Sigmoid colon (tissue), 7 donors: ENCODE results near the gene IPO7. TPM values are rescaled to one million over a fixed set of nuclear protein-coding genes. Genes with fewer than 3 reads are reported as not detected.
"Not testable (repeated sequence)": the region's sequence is repeated elsewhere in the genome, so short reads cannot be mapped to it uniquely, and the experiment has no call there.

ENCODE experiments used
- DNase-seq: peaks from one replicate; pipeline ENCODE4 v3.0.0-alpha.2; 2019
- H3K27ac ChIP-seq, 4 donors: fragments of 200-600 bp; sonication (generic); one replicate each; pipeline ENCODE4 v1.5.1; 2016 to 2019; ENCODE audit warnings: mild to moderate bottlenecking in 1 of 4
- H3K27me3 ChIP-seq, 3 donors: fragments of 200-600 bp; sonication (generic); one replicate each; pipeline ENCODE4 v1.5.1; 2019; ENCODE audit warnings: mild to moderate bottlenecking in 1 of 3
- H3K36me3 ChIP-seq, 4 donors: fragments of 200-600 bp; sonication (generic); one replicate each; pipeline ENCODE4 v1.5.1; 2016 to 2019
- H3K4me1 ChIP-seq, 4 donors: fragments of 200-600 bp; sonication (generic); one replicate each; pipeline ENCODE4 v1.5.1; 2017 to 2019
- H3K4me3 ChIP-seq, 4 donors: fragments of 200-600 bp; sonication (generic); one replicate each; pipeline ENCODE4 v1.5.1; 2017 to 2019; ENCODE audit warnings: mild to moderate bottlenecking in 2 of 4, moderate library complexity in 1 of 4
- H3K9me3 ChIP-seq, 4 donors: fragments of 200-600 bp in 3 of 4; sonication (generic) in 3 of 4; one replicate each; pipeline versions ENCODE4 v1.5.1 to v1.6.1; 2013 to 2019
- EP300 ChIP-seq, 4 donors: sonication (generic); formaldehyde crosslinking; IDR thresholded peaks; one replicate each; pipeline ENCODE4 v1.6.1; 2017; ENCODE audit warnings: antibody characterized with exemption in 4 of 4
- POLR2A ChIP-seq, 2 donors: fragments of 450-650 bp; IDR thresholded peaks; one replicate each; pipeline ENCODE4 v1.6.1; 2016; ENCODE audit warnings: antibody characterized with exemption in 2 of 2, mild to moderate bottlenecking in 2 of 2, moderate library complexity in 2 of 2
- POLR2AphosphoS5 ChIP-seq, 4 donors: sonication (generic); formaldehyde crosslinking; IDR thresholded peaks; one replicate each; pipeline ENCODE4 v1.6.1; 2017; ENCODE audit warnings: antibody characterized with exemption in 4 of 4
- WGBS, 2 donors: extraction: QIAGEN DNeasy Blood & Tissue Kit; methylation state at CpG; one replicate each; pipeline ENCODE4 v1.1.7; 2013; 5-methylcytosine and 5-hydroxymethylcytosine counted together
- intact Hi-C: fragments of 100-400 bp; cut with DNase I; formaldehyde crosslinking; loops from one replicate; pipeline ENCODE4 v1.15.1; 2023
- polyA plus RNA-seq, 3 donors: library from polyadenylated mRNA; stranded (reverse); fragments of 200-250 nt; gene quantifications; one replicate each; pipeline ENCODE4 v1.2.3, GENCODE V29; 2013
- total RNA-seq, 4 donors: library from RNA; depleted of rRNA; stranded (reverse); fragments of >200 nt; gene quantifications; one replicate each; pipeline ENCODE4 v1.1.0, GENCODE V29; 2016
- TF ChIP-seq, protein P1 (sequence below), 4 experiments: fragments of 450-650 bp in 3 of 4; fragments of 200-600 bp in 1 of 4; IDR thresholded peaks; one replicate each; pipeline ENCODE4 v1.5.1; 2016 to 2019; ENCODE audit warnings: antibody characterized with exemption in 4 of 4, mild to moderate bottlenecking in 3 of 4, moderate library complexity in 2 of 4
- donor health status: healthy with polysubstance abuse.
- donor health status: Bipolar disorder and iron deficiency.
- donor health status: healthy.

The IPO7 gene
- total and polyA plus RNA-seq, 7 donors, result 21.3 to 180 (median 121) TPM

DNA sequence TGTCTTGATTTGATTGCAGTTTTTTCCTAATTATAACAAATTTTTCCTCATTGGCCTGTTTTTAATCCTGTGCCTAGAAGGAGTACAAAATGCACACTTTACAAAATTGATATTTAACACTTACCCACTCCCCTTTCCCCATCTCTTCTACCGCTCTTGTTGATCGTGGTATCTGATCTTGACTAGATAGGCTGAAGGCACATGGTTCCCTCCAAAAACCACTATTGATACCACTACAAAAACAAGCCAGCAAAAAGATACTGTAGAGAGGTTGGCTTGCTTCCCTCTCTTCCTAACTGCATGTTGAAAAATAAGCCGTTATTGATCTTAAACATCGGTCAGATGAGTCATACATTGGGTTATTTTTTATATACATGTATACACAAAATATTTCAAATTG, 61.8 kb downstream of the IPO7 start:
- no peak overlapping the region for H3K27ac ChIP-seq
- no peaks in the 10 kb centered on the region for H3K9me3 ChIP-seq
- H3K27me3 ChIP-seq, result no peaks in the 10 kb centered on the region
- peaks cover 15 to 56% (median 33%) of the 10 kb centered on the region in 4 donors for H3K36me3 ChIP-seq
- 73 to 87% methylated on average over 4 of the region's 4 CpGs for WGBS, 2 donors
- no peaks in the 10 kb centered on the region for H3K4me1 ChIP-seq
- intact Hi-C loops, result no loop called here
- no peak for DNase-seq
- TF ChIP-seq, protein P1, sequence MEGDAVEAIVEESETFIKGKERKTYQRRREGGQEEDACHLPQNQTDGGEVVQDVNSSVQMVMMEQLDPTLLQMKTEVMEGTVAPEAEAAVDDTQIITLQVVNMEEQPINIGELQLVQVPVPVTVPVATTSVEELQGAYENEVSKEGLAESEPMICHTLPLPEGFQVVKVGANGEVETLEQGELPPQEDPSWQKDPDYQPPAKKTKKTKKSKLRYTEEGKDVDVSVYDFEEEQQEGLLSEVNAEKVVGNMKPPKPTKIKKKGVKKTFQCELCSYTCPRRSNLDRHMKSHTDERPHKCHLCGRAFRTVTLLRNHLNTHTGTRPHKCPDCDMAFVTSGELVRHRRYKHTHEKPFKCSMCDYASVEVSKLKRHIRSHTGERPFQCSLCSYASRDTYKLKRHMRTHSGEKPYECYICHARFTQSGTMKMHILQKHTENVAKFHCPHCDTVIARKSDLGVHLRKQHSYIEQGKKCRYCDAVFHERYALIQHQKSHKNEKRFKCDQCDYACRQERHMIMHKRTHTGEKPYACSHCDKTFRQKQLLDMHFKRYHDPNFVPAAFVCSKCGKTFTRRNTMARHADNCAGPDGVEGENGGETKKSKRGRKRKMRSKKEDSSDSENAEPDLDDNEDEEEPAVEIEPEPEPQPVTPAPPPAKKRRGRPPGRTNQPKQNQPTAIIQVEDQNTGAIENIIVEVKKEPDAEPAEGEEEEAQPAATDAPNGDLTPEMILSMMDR (IDR thresholded peaks at IDR 0.05), result no peak
- TF ChIP-seq POLR2AphosphoS5 (IDR thresholded peaks at IDR 0.05), result no peak
- no peak for TF ChIP-seq POLR2A (IDR thresholded peaks at IDR 0.05)
- TF ChIP-seq EP300 (IDR thresholded peaks at IDR 0.05), result no peak
- no peak overlapping the region for H3K4me3 ChIP-seq

DNA sequence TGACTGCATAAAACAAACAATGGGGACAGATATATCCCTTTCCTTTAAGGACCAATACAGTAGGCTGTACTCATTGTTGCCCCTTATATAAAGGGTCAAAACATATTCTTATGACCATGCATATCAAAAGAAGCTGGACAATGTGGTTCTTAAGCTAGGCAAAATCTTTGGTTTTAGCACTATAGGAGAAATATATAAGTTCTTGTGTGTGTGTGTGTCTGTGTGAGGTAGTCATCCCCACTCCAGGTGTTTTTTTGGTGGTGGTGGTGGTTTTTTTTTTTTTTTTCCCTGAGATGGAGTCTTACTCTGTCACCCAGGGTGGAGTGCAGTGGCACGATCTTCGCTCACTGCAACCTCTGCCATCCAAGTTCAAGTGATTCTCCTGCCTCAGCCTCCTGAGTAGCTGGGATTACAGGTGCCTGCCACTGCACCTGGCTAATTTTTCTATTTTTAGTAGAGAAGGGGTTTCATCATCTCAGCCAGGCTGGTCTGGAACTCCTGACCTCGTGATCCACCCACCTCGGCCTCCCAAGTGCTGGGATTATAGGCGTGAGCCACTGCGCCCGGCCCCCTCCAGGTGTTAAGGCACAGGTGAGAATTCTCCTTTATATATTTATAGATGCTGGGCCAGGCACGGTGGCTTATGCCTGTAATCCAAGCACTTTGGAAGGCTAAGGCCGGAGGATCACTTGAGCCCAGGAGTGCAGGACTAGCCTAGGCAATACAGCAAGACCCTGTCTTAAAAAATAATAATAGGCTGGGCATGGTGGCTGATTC, 64.3 kb downstream of the IPO7 start:
- no peaks in the 10 kb centered on the region for H3K27me3 ChIP-seq
- WGBS, 2 donors, result 97 to 99% methylated on average over 9 of the region's 9 CpGs
- H3K4me1 ChIP-seq, result no peaks in the 10 kb centered on the region
- no peak overlapping the region for H3K27ac ChIP-seq
- peaks cover 0 to 31% (median 12%) of the 10 kb centered on the region in 4 donors for H3K36me3 ChIP-seq
- H3K4me3 ChIP-seq, result no peak overlapping the region
- TF ChIP-seq, protein P1 (IDR thresholded peaks at IDR 0.05), result no peak
- TF ChIP-seq POLR2A (IDR thresholded peaks at IDR 0.05) (no peak), POLR2AphosphoS5 (IDR thresholded peaks at IDR 0.05) (no peak), EP300 (IDR thresholded peaks at IDR 0.05) (no peak)
- intact Hi-C loops, result no loop called here
- no peak for DNase-seq
- H3K9me3 ChIP-seq, result no peaks in the 10 kb centered on the region

DNA sequence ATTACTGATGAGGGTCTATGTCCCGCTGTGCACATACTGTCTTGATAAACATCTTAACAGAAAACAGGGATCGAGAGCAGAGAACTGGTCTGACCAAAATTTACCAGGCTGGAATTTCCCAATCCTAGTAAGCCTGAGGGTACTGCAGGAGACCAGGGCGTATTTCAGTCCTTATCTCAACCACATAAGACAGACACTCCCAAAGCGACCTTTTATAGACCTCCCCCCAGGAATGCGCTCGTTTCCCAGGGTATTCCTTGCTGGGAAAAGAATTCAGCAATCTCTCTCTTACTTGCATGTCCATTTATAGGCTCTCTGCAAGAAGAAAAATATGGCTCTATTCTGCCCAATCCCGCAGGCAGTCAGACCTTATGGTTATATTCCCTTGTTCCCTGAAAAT, 67.6 kb downstream of the IPO7 start:
- H3K27me3 ChIP-seq, H3K9me3 ChIP-seq, H3K4me3 ChIP-seq, intact Hi-C loops, DNase-seq, H3K4me1 ChIP-seq, H3K27ac ChIP-seq, H3K36me3 ChIP-seq: not testable (repeated sequence)
- WGBS, 2 donors, result 87 to 89% methylated on average over 7 of the region's 7 CpGs

DNA sequence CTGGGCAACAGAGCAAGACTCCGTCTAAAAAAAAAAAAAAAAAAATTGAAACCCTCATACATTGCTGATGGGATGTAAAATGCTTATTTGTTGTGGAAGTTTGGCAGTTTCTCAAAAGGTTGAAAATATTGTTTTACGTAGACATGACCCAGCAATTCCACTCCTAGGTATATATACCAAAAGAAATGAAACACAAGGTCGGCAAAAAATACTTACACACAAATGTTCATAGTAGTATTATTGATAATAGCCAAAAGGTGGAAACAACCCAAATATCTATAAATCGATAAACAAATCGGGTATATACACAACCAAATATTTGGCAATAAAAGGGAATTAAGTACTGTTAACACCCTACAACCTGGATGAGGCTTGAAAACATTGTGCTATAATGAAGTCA, 71.3 kb downstream of the IPO7 start:
- no peak for DNase-seq
- no peak overlapping the region for H3K27ac ChIP-seq
- no peaks in the 10 kb centered on the region for H3K36me3 ChIP-seq
- no peaks in the 10 kb centered on the region for H3K27me3 ChIP-seq
- intact Hi-C loops, result no loop called here
- no peaks in the 10 kb centered on the region for H3K9me3 ChIP-seq
- no peak overlapping the region for H3K4me3 ChIP-seq
- WGBS, 2 donors, result 95 to 96% methylated on average over 5 of the region's 5 CpGs
- peaks cover 0 to 8% (median 6%) of the 10 kb centered on the region in 4 donors for H3K4me1 ChIP-seq
- no peak for TF ChIP-seq EP300 (IDR thresholded peaks at IDR 0.05)
- TF ChIP-seq POLR2A (IDR thresholded peaks at IDR 0.05), result no peak
- TF ChIP-seq, protein P1 (IDR thresholded peaks at IDR 0.05), result no peak
- TF ChIP-seq POLR2AphosphoS5 (IDR thresholded peaks at IDR 0.05), result no peak

DNA sequence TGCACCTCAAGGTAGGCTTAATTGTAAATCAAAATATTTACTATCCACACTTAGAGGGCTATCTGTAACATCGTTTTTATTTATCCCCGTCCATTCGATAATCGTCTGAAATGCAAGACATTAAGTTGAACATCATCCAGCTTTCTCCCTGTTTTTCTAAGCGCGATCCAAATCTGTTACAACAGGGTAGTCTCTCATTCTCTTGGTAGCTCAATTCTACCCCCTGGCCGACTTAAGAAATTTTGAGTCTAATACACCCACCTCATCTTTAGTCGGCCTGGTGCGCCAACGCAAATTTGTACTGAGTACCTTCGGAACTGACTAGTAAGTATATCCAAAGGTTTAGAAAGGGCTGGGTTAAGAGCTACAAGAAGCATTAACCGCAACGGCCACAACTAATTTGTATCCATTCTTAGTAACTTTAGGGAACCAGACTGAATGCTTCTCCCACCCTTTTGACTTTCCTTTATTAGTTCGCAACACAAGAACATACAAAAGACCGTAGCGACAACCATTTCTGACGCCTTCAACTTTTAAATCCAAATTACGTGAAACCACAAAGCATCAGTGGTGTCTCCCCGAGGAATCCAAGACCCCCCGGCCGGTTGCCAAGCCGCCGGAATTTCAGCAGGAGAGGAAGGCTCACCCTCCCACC, 75.3 kb downstream of the IPO7 start:
- intact Hi-C loops, result loop anchor here (1.0 to 5.0 kb wide), 5 partner anchors 97 to 197 kb away; partner anchors contain the start of gene TMEM41B
- TF ChIP-seq POLR2A (IDR thresholded peaks at IDR 0.05) (no peak), EP300 (IDR thresholded peaks at IDR 0.05) (no peak), POLR2AphosphoS5 (IDR thresholded peaks at IDR 0.05) (no peak)
- TF ChIP-seq, protein P1 (IDR thresholded peaks at IDR 0.05), result no peak
- Histone ChIP-seq H3K4me3 (peak overlapping the region; percentile 68 to 95 (median 82)), H3K4me1 (peaks cover 0 to 27% (median 20%) of the 10 kb centered on the region in 4 donors), H3K36me3 (no peaks in the 10 kb centered on the region), H3K9me3 (no peaks in the 10 kb centered on the region), H3K27ac (peak overlapping the region; percentile 95 to 100 (median 100)), H3K27me3 (no peaks in the 10 kb centered on the region)
- DNase-seq, result no peak
- 1 to 2% methylated on average over 23 of the region's 23 CpGs for WGBS, 2 donors
